Astrocyte of the spinal cord (primary cell): ENCODE data around the gene SHB.
A peak's percentile ranks its signal among the peaks of the same experiment; 100 is the strongest.

ENCODE experiments used
- DNase-seq: peaks from one replicate; pipeline ENCODE4 v3.0.0; 2011; ENCODE audit warnings: low read depth, low spot score
- H3K4me3 ChIP-seq: 2 replicates; pipeline ENCODE4 v1.5.1; 2011; ENCODE audit warnings: low read depth, mild to moderate bottlenecking, low read length, moderate library complexity
- CTCF ChIP-seq: IDR thresholded peaks from 2 replicates; pipeline ENCODE4 v1.5.1; 2012; ENCODE audit warnings: low read depth, mild to moderate bottlenecking, low read length, inconsistent platforms
- in situ Hi-C: cut with HindIII; loops from 2 replicates; pipeline ENCODE4 v1.10.0; 2017; ENCODE audit warnings: low sequenced_read_pairs

The SHB gene

GRCh38 chr9:37978481-37978864, 90.6 kb downstream of the SHB start:
- TF ChIP-seq CTCF: no peak
- DNase-seq: no peak
- in situ Hi-C loops: no loop called here
- no peak overlapping the region for H3K4me3 ChIP-seq

GRCh38 chr9:37977851-37978480, 91.1 kb downstream of the SHB start:
- no peak overlapping the region for H3K4me3 ChIP-seq
- TF ChIP-seq CTCF: no peak
- no peak for DNase-seq
- in situ Hi-C loops: no loop called here

GRCh38 chr9:37976714-37977477, 92.1 kb downstream of the SHB start:
- H3K4me3 ChIP-seq: no peak overlapping the region
- in situ Hi-C loops: no loop called here
- TF ChIP-seq CTCF: no peak
- DNase-seq: peak; percentile 93

GRCh38 chr9:37975639-37976038, 93.4 kb downstream of the SHB start:
- no peak for TF ChIP-seq CTCF
- H3K4me3 ChIP-seq: no peak overlapping the region
- in situ Hi-C loops: no loop called here
- no peak for DNase-seq

GRCh38 chr9:37974506-37975173, 94.4 kb downstream of the SHB start:
- no peak for DNase-seq
- in situ Hi-C loops: no loop called here
- TF ChIP-seq CTCF: no peak
- H3K4me3 ChIP-seq: no peak overlapping the region

GRCh38 chr9:37972351-37972848, 96.6 kb downstream of the SHB start:
- TF ChIP-seq CTCF: peak; percentile 37
- no peak for DNase-seq
- H3K4me3 ChIP-seq: no peak overlapping the region
- in situ Hi-C loops: no loop called here
